Prostate gland (tissue), 2 donors: ENCODE measurements around the gene SRSF3. TPM values are rescaled to one million over a fixed set of nuclear protein-coding genes. Genes with fewer than 3 reads are reported as not detected.

Experiments used
- DNase-seq: peaks from one replicate; pipeline ENCODE4 v3.0.0-alpha.2; 2019; ENCODE audit warnings: low spot score
- H3K27ac ChIP-seq, 2 donors: fragments of 200-600 bp; sonication (generic); 2 replicates each; pipeline ENCODE4 v1.5.1; 2017 to 2019
- H3K27me3 ChIP-seq: fragments of 200-600 bp; sonication (generic); replicated peaks from 2 replicates; pipeline ENCODE4 v1.5.1; 2019; ENCODE audit not compliant: insufficient read depth
- H3K36me3 ChIP-seq, 2 donors: fragments of 200-600 bp; sonication (generic); 1 replicate in 1 of 2; 2 replicates in 1 of 2; pipeline versions ENCODE4 v1.5.1 to v1.8.1; 2017 to 2019
- H3K4me1 ChIP-seq: fragments of 200-600 bp; sonication (generic); replicated peaks from 2 replicates; pipeline ENCODE4 v1.5.1; 2019
- H3K4me3 ChIP-seq, 2 donors: fragments of 200-600 bp; sonication (generic); 2 replicates each; pipeline ENCODE4 v1.5.1; 2017 to 2019
- H3K9me3 ChIP-seq: fragments of 200-600 bp; sonication (generic); 2 replicates; pipeline ENCODE4 v1.5.1; 2017
- POLR2A ChIP-seq: fragments of 450-650 bp; IDR thresholded peaks from one replicate; pipeline ENCODE4 v1.6.1; 2016; ENCODE audit warnings: antibody characterized with exemption, mild to moderate bottlenecking
- POLR2AphosphoS5 ChIP-seq: sonication (generic); formaldehyde crosslinking; IDR thresholded peaks from one replicate; pipeline ENCODE4 v1.6.1; 2017; ENCODE audit warnings: antibody characterized with exemption
- WGBS: methylation state at CpG from one replicate; pipeline ENCODE4 v1.1.5; 2018; 5-methylcytosine and 5-hydroxymethylcytosine counted together
- intact Hi-C: fragments of 100-400 bp; cut with DNase I; formaldehyde crosslinking; loops from one replicate; pipeline ENCODE4 v1.14.2; 2022
- total RNA-seq, 2 donors: library from RNA; depleted of rRNA; stranded (reverse); fragments of >200 nt; gene quantifications; one replicate each; pipeline ENCODE4 v1.1.0, GENCODE V29; 2016
- TF ChIP-seq, protein P1 (sequence below), 4 experiments: fragments of 200-600 bp in 2 of 4; fragments of 450-650 bp in 2 of 4; sonication (generic) in 2 of 4; IDR thresholded peaks; 1 replicate in 3 of 4; 2 replicates in 1 of 4; pipeline ENCODE4 v1.5.1; 2016 to 2019; ENCODE audit warnings: antibody characterized with exemption in 4 of 4, mild to moderate bottlenecking in 2 of 4, moderate library complexity in 2 of 4

The SRSF3 gene
- total RNA-seq, 2 donors from 2014 or later, result 111 to 153 TPM

DNA sequence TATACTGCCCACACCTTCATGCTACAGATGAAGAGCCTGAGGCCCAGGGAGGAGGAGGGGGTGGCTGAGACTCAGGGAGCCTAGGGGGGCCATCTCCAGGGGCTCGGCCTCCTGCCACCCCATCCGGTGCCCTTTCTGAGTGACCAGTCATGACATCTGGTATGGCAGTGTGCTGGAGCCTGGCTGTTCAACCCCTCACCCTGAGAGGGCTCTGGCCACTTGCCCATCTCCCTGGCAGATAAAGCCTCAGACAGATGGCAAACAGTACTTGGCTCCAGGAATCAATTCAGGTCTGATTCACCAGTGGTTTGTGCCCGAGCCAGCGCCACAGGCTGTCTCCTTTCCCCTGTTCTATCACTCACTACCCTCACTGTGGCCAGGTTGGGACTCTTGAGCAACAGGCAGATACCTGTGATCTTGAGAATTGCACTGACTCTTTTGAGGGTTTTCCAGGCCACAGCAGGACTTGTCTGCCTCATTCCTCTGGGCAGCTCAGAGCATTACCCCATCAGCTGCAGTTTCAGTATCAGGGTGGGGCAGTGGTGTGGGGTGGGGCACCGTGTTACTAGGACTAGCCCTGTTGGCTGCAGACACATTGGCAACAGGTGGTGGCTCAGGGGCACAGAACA is 22.8 kb downstream of the SRSF3 start:
- intact Hi-C loops, result loop anchor here (10.0 kb wide), 1 partner anchor 228 kb away; no protein-coding TSS in a partner anchor
- 32% methylated on average over 4 of the region's 5 CpGs for WGBS
- Histone ChIP-seq H3K4me3 (no peak overlapping the region), H3K27me3 (no peaks in the 10 kb centered on the region), H3K27ac (no peak overlapping the region), H3K36me3 (no peaks in the 10 kb centered on the region), H3K4me1 (peaks cover 6% of the 10 kb centered on the region), H3K9me3 (no peaks in the 10 kb centered on the region)
- peak; percentile 79 for DNase-seq
- peak; percentile 72 for TF ChIP-seq POLR2AphosphoS5
- TF ChIP-seq, protein P1, sequence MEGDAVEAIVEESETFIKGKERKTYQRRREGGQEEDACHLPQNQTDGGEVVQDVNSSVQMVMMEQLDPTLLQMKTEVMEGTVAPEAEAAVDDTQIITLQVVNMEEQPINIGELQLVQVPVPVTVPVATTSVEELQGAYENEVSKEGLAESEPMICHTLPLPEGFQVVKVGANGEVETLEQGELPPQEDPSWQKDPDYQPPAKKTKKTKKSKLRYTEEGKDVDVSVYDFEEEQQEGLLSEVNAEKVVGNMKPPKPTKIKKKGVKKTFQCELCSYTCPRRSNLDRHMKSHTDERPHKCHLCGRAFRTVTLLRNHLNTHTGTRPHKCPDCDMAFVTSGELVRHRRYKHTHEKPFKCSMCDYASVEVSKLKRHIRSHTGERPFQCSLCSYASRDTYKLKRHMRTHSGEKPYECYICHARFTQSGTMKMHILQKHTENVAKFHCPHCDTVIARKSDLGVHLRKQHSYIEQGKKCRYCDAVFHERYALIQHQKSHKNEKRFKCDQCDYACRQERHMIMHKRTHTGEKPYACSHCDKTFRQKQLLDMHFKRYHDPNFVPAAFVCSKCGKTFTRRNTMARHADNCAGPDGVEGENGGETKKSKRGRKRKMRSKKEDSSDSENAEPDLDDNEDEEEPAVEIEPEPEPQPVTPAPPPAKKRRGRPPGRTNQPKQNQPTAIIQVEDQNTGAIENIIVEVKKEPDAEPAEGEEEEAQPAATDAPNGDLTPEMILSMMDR (IDR thresholded peaks at IDR 0.05), result no peak
- no peak for TF ChIP-seq POLR2A

DNA sequence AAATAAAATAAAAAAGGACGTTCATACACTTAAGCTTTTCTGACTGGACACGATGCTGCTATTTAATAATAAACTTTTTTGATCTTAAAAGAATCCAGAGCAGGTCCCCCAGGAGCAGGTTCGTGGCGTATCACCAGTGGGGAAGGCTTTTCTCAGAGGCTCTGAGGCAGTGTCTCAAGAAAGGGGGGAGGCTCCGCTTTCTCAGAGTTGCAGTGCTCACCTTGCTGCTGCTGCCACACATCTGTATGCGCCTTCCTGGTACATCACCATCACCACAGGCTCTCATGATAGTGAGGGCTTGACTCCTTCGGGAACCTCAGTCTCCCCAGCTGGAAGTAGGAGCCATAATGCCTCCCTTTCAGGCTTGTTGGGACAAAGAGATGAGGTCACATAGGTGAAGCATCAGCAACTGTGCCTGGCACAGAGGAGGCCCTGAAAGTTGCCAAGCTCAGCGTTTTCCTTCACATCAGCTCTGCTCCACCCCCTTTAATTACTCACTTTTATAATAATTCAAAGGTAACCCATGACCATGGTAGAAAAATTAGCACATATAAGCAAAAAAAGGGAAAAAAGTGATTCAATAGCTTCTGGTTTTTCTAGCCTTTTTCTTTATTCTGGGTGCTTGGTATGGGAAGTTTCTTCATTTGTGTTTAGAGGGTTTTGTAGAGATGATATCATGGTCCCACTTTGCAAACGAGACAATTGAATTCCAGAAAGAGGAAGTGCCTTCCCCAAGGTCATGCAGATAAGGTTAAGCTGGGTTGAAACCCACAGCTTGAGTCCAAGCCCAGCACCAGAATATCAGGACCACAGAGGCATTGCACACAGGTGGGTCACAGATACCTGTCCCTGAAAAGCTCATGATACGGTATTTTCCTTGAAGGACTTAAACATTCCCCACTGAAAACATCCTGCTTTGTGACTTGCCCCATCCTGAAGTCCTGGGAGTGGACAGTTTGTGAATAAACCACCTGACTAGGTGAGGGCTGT is 24.5 kb downstream of the SRSF3 start:
- Histone ChIP-seq H3K4me3 (no peak overlapping the region), H3K27ac (no peak overlapping the region), H3K36me3 (no peaks in the 10 kb centered on the region), H3K9me3 (no peaks in the 10 kb centered on the region), H3K4me1 (peaks cover 6% of the 10 kb centered on the region), H3K27me3 (no peaks in the 10 kb centered on the region)
- TF ChIP-seq, protein P1 (IDR thresholded peaks at IDR 0.05), result no peak
- WGBS, result 81% methylated on average over 10 of the region's 10 CpGs
- no peak for DNase-seq
- intact Hi-C loops, result loop anchor here (10.0 kb wide), 1 partner anchor 226 kb away; no protein-coding TSS in a partner anchor

DNA sequence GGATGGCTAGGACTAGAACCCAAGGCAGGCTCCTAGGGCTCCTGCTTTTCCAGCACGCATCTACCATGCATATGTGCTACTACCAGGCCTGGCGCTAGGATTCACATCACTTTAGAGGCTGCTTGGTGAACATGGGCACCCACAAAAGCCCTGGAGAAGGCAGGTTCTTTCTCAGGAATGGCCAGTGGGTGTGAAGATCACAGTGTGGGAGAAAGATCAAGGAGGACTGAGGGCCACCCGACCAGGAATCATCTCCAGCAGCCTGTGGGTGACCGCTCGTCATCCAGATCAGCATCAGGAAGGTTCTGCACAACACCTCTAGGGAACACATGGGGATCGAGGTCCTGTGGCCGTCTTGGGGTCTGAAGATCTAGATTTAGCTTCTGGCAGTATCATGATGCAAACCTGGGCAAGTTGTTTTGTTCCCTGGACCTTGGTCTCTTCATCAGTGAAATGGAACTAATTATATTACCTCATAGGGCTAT is 27.3 kb downstream of the SRSF3 start:
- no peak overlapping the region for H3K27ac ChIP-seq
- no peaks in the 10 kb centered on the region for H3K36me3 ChIP-seq
- TF ChIP-seq, protein P1 (IDR thresholded peaks at IDR 0.05), result no peak
- TF ChIP-seq POLR2AphosphoS5 (no peak), POLR2A (no peak)
- H3K9me3 ChIP-seq, result no peaks in the 10 kb centered on the region
- WGBS, result 90% methylated on average over 7 of the region's 7 CpGs
- no peak overlapping the region for H3K4me3 ChIP-seq
- intact Hi-C loops, result loop anchor here (5.0 kb wide), 1 partner anchor 136 kb away; no protein-coding TSS in a partner anchor
- H3K4me1 ChIP-seq, result peaks cover 6% of the 10 kb centered on the region
- H3K27me3 ChIP-seq, result no peaks in the 10 kb centered on the region
- DNase-seq, result no peak

DNA sequence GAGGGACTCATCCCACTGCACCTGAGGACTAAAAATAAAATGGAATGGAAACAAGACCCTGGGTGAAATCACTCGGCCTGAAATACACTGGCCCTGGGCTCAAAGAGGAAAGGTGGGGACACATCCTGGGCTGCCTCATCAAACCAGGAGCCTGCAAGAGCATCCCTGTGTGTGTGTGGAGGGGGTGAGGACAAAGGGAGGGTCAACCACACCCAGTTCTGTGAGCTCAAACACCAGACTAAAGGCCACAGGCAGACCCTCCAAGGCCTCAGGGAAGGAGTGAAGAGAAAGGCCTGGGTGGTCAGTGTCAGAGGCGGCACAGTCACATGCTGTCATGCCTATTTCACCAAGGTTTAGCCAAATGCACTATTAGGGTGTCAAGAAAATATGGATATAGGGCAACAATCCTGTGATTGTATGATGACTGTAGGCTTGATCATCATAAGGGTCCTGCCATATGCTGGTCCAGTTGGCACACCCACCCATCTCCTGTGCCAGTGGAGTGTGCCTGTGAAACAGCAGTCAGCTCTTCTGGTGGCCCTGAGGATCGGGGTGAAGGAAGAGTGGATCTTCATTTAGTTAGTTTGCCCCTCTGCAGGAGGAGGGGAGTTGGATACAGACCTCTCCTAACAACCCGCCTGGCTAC is 28.9 kb downstream of the SRSF3 start:
- no peak for DNase-seq
- no peak overlapping the region for H3K4me3 ChIP-seq
- WGBS, result 47% methylated on average over 4 of the region's 4 CpGs
- H3K36me3 ChIP-seq, result no peaks in the 10 kb centered on the region
- no peaks in the 10 kb centered on the region for H3K9me3 ChIP-seq
- TF ChIP-seq POLR2AphosphoS5, result no peak
- TF ChIP-seq, protein P1 (IDR thresholded peaks at IDR 0.05), result no peak
- TF ChIP-seq POLR2A, result no peak
- no peaks in the 10 kb centered on the region for H3K27me3 ChIP-seq
- intact Hi-C loops, result loop anchor here (1.0 to 5.0 kb wide), 2 partner anchors 57 to 134 kb away; no protein-coding TSS in a partner anchor
- peak overlapping the region in 1 of 2 donors; percentile 1 for H3K27ac ChIP-seq
- no peaks in the 10 kb centered on the region for H3K4me1 ChIP-seq
